Inferior parietal cortex (tissue), 1 donor: ENCODE results near the gene GFRA1.
"Not testable (repeated sequence)": the region's sequence is repeated elsewhere in the genome, so short reads cannot be mapped to it uniquely, and the experiment has no call there.

Experiments used
- DNase-seq: peaks from one replicate; pipeline ENCODE4 v3.0.0-alpha.2; 2016; ENCODE audit errors: extremely low spot score

GFRA1 gene

DNA sequence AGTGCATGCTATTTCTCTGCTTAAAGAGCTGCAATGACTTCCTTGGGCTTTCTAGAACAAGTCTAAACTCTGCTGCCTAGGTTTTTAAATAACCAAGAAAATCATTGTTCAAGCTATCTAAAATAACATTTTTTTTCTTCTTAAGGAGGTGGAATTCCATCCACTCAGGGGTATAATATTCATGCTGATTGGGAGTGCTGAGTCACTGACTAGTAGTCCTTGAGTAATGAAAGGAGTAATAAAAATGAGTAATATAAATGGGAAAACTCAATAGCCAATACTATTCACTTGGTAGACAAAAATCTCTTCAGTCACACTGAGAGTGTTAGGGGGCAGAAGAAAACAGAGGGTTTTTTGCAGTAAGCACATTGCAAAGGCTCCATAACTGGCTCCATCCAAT is 72.0 kb downstream of the GFRA1 start:
- DNase-seq = no peak

DNA sequence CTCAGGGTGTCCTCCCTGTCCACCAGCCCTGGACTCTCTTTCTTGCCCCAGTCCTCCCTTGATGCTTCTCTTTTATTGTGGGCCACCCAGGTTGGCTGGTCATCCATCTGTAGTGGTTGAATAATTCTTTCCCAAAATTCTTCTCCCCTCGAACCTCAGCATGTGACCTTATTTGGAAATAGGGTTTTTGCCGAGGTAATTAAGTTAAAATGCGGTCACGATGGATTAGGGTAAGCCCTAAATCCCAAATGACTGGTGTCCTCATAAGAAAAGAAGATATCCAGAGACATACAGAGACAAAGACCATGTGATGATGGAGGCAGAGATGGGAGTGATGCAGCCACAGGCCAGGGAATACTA is 74.3 kb downstream of the GFRA1 start:
- no peak for DNase-seq

DNA sequence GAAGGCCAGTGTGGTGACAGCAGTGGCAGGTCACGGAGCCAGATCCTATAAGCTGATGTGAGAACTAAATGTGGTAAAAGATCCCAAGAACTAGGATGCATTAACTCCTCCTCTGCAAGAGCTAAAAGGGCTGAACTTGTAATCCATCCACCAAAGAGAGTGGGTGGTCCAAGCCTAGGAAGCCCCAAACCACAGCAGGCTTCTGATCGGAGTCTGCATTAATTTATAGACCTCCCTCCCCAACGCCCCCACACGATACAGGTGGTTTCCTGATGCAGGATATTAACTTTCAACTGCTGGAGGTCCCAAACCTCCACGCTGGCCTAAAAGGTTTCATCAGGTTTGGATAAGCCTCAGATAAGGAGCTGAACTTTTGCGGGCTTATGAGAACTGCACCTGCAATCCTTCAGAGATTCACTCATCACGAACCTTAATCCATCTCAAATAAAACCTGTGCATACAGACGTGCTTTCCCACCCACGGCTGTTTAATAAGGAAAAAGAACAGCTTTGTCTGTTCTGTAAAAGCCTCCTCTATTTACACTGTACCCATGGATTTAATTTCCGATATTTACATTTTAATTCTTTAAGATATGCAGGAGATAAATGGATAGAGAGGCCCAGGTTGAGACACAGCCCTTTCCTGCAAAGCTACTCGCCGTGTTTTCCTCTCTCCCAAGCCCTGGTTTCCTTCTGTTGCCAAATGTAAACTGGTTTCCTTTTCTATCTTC is 74.9 kb downstream of the GFRA1 start:
- DNase-seq = no peak

DNA sequence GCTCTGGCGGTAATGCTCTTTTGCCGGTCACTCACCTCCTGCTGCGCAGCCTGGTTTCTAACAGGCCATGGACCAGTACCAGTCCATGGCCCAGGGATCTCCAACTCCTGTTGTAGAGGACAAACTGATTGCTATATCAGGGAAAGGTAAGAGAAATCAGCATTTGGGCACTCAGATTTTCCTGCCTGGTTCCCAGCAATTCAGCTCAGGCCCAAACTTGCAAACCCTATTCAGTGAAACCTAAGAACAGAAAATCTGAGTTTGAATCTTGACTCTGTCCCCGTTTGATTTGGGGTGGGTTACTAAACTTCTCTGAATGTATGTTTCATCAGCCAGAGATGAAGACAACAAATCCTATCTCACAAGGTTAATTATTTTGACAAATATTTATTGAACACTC is 77.4 kb downstream of the GFRA1 start:
- DNase-seq = no peak

DNA sequence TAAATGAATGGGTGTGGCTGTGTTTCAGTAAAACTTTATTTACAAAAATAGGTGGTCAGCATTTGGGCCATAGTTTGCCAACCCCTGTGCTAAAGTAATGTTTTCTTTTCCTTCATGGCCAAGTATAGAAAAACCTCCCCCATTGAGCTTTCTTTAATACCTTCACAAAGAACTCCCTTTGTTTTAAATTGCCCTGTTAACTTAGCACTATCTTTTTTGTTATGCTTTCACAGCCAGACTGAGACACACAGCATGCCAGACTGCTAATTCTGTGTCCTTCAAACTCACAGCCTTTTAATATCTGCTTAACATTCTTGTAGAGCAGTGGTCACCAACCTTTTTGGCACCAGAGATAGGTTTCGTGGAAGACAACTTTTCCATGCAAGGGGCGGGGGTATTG is 78.0 kb downstream of the GFRA1 start:
- no peak for DNase-seq

DNA sequence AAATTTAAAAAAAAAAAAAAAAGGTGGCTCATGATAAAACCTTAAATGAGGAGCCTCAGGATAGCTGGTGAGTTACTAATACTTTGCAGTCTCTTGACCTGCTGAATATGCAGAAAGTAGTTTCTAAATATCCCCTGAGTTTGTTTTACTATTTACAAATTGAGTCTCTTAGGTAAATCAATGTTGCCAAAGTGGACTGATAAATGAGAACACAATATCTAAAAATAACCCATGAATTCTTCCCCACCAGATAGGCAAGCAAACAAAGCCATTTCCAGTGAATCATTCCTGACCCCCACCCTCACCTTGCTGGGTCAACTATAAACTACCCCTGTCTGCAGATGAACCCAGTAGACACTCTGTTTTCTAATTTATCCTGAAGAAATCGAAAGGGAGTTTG is 78.9 kb downstream of the GFRA1 start:
- DNase-seq = no peak

DNA sequence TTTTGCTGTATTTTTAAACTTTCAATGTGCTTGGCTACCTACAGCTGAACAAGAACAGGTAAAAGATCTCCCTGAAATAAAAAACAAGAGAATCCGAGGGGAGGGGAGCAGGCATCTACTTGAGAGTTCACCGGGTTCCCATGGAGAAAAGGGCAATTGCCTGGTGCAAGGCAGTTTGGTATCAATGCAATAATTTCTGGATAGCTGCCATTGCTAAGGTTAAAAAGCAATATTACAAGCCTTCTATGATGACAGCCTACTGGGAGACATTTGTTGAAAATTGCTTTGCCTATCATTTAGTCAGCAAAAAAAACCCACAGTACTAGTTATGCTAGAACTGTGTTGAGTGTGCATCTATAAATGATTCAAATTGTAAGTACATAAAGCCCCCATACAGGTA is 82.1 kb downstream of the GFRA1 start:
- no peak for DNase-seq

DNA sequence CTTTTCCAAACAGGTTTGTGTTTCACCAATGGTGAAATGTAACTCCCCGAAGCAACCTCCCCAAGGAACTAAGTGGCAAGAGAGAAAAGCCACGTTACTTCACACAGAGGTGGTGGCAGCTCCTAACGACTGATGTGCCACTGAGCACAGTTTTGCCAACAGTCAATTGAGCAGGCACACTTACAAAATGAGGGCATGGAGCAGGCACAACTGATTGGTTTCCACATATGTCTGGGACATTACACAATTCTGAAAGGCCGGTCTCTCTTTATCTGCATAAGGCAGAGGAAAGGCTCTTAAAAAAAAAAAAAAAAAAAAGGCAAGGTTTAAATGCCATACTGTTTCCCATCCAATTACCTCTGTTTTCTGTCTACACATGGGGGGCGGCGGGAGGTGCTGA is 86.7 kb downstream of the GFRA1 start:
- no peak for DNase-seq

DNA sequence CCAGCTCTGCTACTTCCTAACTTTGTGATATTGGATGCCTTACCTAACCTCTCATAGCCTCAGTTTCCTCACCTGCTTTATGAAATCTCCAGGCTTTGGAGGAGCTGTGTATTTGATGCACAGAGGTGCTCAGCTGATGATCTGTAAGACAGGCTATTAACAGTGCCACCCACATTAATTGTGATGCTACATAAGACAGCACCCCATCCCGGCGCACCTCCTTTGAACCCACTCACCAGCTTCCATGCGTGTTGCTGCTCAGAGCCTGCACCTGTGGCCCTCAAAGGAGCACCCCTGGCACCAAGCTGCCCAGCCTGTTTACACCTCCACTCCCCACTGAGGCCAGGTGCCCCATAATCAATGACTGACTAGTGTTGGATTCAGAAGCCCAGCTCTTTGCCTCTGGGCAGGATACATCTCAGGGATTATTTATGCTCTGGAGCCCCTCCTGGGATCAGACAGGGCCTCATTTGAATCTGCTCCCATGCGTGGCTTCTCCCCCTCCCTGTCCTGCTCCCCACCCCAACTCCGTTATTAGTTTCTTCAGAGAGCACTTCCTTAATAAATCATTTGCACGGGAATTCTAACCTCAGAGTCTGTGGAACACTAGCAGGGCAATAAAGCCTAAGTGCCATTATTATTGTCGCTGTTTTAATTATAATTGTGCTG is 87.7 kb downstream of the GFRA1 start:
- DNase-seq = no peak

DNA sequence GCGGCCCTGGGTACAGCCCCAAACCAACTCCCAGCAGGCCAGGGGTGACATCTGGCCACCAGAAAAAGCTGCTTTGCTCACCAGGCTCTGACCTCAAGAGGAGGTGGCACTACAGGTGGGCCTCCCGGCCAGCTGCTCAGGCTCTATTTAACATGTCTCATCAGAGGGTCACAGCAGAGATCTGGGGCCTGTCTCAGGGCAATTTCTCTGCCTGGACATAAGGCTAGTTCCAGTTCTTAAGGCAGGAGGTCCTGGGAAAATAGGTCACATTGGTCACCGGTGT is 88.6 kb downstream of the GFRA1 start:
- no peak for DNase-seq

DNA sequence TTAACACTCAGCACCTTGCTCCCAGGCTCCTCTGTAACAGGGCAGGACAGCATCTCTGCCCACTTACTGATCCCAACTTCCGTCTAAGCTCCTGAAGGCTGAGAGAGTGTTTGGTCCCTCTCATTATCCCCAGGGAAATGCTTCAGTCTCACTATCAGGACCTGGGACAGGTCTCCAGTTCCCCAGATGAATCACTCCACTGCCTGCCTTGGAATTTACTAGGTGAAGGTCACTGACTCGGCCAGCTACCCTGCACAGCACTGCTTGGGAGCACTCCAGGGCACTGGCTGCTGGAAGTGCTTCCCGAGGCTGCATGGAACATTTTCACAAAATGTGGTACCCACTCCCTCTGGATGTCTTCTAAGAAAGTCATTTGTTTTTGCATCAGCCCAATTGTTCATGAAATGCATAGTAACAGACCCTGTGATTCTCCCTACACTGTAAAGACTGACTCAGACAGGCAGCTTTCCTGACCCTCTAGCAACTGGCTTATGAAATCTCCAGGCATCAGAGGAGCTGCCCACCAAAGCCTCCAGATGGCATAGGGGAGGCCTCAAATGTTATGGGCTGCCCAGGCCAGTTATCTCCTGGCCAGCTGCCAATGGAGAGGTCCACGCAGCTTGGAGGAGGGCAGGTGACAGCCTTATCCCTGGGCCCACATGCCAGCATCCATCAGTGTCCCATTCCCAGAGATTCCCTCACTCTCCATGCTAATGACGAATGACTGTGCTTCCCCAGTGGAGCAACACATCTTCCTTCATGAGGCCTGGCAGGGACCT is 89.1 kb downstream of the GFRA1 start:
- DNase-seq = no peak

DNA sequence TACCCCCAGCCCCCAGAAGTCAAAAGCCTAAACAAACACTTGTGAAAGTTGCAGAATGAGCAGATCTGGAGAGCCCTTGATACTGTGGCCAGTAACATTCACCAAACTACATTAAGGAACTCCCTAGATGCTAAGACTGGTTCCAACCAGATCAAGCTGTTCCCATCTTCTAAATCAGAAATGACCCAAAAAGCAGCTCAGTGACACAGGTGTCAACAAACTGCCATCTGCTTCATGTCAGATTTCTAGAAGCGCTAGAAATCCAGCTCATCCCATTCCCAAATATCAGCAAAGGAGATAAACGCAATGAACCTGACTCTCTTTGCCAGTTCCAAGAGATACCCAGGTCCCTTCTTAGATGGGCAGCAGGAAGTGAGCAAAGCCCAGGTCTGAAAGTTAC is 90.6 kb downstream of the GFRA1 start:
- DNase-seq = no peak

DNA sequence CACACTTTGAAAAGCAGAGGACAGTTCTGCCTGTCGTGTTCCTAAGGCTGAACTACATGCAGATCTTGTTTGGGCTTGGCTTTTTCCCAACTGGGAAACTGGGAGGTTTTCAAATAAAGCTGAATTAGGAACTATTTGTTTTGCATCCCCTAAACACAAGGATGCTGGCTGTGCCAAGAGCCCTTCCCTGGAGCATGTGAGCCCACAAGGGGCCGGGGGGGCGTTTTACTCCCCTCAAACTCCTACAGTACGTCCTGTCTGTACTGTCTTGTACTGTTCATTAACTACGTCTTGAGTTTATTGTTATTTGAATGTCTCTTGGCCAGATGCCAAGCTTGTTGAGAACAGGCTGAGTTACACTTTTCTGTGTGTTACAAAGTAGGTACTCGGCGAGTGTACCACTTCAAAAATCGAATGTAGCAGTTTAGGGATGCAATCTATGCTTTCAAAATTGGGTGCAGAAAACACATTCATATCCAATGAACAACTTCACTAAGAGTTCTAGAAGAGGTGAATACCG is 94.9 kb downstream of the GFRA1 start:
- DNase-seq = no peak

DNA sequence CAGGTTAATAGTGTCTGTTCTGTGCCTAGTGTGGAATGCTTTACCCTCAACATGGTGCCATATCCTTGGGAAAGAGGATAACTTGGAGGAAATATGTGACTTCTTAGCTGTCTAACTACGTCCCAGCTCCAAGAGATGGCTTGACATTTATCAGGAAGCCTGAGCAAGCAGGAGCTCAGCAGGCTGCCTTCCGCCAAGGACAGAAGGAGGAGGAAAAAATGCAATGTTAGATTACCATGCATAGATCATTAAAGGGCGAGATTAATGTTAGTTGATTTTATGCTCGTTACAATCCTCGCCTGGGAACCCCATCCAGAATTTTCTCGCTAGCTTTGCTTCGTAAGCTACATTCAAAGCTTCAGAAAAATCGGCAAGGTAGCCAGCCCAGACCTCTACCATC is 97.8 kb downstream of the GFRA1 start:
- DNase-seq = no peak

DNA sequence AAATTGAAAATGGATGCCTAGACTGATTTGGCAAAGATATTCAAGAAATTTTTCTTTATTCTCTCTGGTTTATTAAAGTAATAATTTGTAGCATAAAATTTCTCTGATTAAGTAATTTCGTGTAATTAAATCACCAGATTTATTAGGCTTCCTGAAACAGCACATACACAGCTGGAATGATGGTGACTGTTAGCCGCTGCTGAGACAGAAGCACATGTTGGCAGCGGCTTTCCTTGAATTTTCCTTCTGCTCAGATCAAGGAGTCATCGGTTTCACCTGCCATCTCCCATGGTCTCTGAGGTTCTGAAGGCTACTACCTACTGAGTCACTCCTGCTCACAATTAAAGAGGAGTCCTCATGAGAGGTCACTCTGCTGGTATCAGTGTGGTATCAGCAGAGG is 101.5 kb downstream of the GFRA1 start:
- no peak for DNase-seq

DNA sequence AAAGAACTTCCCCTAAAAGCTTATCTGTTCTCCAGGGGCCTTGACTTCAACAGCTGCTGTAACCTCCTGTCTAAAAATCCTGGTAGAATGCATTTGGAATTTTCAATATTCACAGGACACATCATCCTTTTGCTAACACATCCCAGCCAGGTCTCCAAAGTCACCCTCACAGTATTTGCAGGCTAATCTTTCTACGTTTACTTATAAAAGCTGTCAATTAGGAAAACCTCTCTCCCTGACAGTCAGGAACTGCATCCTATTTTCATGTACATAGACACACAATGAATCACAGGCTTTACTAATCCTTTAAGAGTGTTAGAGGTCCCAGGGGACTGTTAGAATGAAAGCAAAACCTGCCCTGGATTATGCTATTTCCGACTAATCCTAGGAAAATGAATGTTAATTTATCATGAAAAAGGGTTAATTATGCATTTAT is 102.2 kb downstream of the GFRA1 start:
- no peak for DNase-seq

DNA sequence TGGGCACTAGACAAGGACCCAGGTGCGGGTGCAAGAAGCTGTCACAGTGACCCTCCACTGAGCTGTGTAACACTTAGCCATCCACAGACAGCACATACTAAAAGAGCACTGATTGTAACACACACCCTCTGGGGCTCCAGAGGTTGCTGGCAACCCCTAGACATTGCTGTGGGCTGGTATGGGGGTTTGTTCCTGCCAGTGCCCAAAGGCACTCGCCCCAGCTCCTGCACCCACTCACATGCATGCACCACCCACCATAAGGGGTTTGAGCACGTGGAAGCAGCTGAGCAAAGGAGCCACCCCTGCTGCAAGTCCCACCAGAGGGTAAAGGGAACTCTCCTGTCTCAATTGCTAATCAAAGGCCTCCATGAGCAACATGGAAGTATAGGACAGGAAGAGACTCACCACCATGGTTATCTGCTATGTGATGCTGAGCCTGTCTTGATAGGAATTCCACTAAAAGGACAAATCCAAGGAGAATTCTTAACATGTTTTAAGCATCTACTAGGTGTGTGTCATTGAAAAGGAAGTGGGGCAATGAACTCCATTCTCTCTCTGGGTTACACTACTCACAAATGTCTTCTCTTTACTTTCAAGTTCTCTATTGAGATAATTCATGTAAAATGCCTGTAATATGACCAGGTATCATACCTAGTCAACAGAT is 103.1 kb downstream of the GFRA1 start:
- DNase-seq = no peak

DNA sequence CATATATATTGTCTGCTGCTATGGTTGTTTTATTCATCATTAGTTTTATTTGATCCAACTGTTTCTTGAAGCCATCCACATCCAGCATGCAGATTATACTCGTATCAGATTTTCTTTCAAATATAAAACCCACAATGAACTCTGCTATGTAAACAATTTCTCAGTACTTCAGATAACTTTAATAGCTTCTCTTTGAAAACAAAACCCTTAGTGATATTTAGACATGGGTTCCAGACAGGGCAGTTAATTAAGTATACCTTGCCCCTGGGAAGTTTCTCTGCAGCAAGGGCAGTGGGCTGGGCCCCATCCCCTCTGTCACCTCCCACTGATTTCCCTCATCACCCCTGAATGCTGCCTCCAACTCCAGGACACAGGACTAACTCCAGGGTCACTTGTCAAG is 104.3 kb downstream of the GFRA1 start:
- DNase-seq = no peak

DNA sequence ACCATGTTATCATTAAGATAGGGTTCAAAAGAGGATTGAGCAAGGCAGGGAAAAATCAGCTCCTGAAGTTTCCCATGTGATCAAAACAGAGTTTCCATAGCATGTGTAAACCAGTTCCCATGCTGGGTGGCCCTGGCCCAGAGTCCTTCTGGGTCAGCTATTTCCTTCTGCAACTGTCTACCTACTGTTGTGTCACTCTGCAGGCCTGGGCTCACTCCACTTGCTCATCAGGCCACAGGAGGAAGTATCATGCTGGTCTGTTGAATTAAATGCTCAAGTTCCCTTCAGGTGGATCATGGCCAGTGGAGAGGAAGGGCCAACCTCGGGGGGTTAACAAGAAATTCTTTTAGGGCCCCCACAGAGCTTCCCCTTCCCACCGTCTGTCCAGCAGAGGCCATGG is 104.7 kb downstream of the GFRA1 start:
- DNase-seq = no peak

DNA sequence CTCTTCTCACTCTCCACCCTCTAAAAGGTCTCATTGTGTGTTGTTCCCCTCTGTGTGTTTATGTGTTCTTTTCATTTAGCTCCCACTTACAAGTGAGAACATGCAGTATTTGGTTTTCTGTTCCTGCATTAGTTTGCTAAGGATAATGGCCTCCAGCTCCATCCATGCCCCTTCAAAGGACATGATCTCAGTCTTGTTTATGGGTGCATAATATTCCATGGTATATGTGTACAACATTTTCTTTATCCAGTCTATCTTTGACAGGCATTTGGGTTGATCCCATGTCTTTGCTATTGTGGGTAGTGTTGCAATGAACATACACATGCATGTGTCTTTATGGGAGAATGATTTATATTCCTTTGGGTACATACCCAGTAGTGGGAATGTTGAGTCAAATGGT is 107.1 kb downstream of the GFRA1 start:
- not testable (repeated sequence) for DNase-seq

DNA sequence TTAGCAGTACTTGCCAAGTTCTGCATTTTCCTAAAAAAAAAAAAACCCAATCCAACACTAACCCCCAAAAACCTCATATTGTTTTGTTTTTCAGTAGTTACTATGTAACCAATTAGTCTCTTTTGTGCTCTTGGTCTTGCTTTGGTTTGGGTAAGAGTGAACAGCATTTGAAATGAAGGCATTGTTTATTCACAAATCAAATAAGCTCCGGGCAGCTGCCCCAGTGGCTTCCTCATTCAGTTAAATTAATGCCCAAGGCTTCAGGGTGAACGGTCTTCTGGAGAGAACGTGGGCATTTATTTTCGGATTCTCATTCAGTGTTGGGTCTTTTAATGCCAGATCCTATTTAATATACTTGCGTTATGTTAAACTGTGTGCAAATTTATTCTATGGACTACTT is 108.7 kb downstream of the GFRA1 start:
- peak; percentile 36 for DNase-seq

DNA sequence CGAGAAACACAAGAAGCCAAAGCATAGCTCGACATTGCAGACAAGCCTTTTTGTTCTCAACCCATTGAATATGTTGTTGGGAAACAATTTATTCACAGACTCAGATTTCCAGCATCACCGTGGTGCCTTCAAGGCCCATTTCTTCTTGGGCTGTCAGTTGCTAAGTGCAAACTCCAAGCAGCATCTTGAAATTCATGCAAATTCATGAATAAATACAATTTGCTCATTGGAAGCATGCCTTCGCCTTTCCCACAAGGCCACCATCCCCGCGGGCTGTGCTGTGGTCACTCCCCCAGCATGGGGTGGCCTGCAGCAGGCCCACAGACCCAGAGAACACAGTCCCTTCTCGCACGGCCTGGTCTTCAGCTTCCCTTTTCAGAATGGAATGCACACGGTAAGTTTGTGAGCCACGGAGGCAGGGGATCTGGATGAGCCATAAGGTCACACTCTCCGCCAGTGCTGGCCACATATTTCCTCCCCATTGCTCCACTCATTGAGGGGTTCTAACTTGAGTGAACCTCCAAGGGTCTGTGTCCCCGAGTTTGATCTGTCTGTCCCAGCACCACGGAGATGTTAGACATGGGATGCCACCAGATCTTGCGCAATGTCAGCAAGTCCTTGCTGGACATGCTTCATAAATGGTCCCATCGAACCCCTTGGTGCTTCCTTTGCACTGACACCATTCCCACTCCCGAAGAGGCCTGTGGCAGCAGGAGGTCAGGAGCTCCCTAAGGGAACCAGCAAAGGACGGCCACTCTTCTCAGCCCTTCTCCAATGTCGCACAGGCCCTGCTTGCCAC is 109.5 kb downstream of the GFRA1 start:
- peak; percentile 2 for DNase-seq
